HepG2 (cell line): Measurements from ENCODE around the gene OR2W3.

Experiments used
- BORCS8-MEF2B ChIP-seq: sonication (generic); formaldehyde crosslinking; IDR thresholded peaks from 2 replicates; pipeline ENCODE4 v1.8.0; 2022; ENCODE audit warnings: mild to moderate bottlenecking, missing genetic modification reagents
- BRCA1 ChIP-seq: sonication (generic); formaldehyde crosslinking; IDR thresholded peaks from 2 replicates; pipeline ENCODE4 v1.4.0; 2020; ENCODE audit warnings: missing genetic modification reagents
- EZH2 ChIP-seq: conservative IDR thresholded peaks from 2 replicates; pipeline ENCODE4 v1.6.1; 2012; ENCODE audit warnings: mild to moderate bottlenecking, low read depth, low read length, moderate library complexity
- GABPA ChIP-seq, 2 experiments: IDR thresholded peaks; 2 replicates each; pipeline ENCODE4 v1.6.1; 2011 to 2016; ENCODE audit warnings: low read depth in 2 of 2, low read length in 1 of 2, missing biosample characterization in 1 of 2, missing genetic modification characterization in 1 of 2
- HCFC1 ChIP-seq: fragments of 150-350 bp; IDR thresholded peaks from 2 replicates; pipeline ENCODE4 v1.6.1; 2014; ENCODE audit warnings: low read depth, low read length
- HNRNPK ChIP-seq: fragments of 200-400 bp; formaldehyde crosslinking; IDR thresholded peaks from 2 replicates; pipeline ENCODE4 v1.6.1; 2018; ENCODE audit warnings: low read length, low read depth, moderate library complexity, mild to moderate bottlenecking; ENCODE audit not compliant: poor library complexity, severe bottlenecking
- JDP2 ChIP-seq: sonication (generic); formaldehyde crosslinking; IDR thresholded peaks from 2 replicates; pipeline ENCODE4 v1.8.1; 2022; ENCODE audit warnings: missing genetic modification reagents, borderline replicate concordance
- JUND ChIP-seq: sonication (generic); formaldehyde crosslinking; IDR thresholded peaks from 2 replicates; pipeline ENCODE4 v1.8.0; 2022; ENCODE audit warnings: mild to moderate bottlenecking, missing genetic modification reagents
- NR1H2 ChIP-seq: sonication (generic); formaldehyde crosslinking; IDR thresholded peaks from 2 replicates; pipeline ENCODE4 v1.8.1; 2022; ENCODE audit warnings: low read depth, missing genetic modification reagents, borderline replicate concordance
- PHB2 ChIP-seq: fragments of 450-650 bp; IDR thresholded peaks from 2 replicates; pipeline ENCODE4 v1.6.1; 2018; ENCODE audit not compliant: partially characterized antibody
- TBP ChIP-seq: sonication (generic); formaldehyde crosslinking; IDR thresholded peaks from 2 replicates; pipeline ENCODE4 v1.5.0; 2020; ENCODE audit warnings: missing genetic modification reagents
- ZFAT ChIP-seq: sonication (generic); formaldehyde crosslinking; conservative IDR thresholded peaks from 2 replicates; pipeline ENCODE4 v1.8.1; 2023; ENCODE audit warnings: missing genetic modification reagents, inconsistent platforms
- ZNF772 ChIP-seq: sonication (generic); formaldehyde crosslinking; IDR thresholded peaks from 2 replicates; pipeline ENCODE4 v1.5.0; 2020; ENCODE audit warnings: mild to moderate bottlenecking, missing genetic modification reagents
- TF ChIP-seq, protein P1 (sequence below): sonication (generic); formaldehyde crosslinking; IDR thresholded peaks from 2 replicates; pipeline ENCODE4 v1.5.0; 2020; ENCODE audit warnings: mild to moderate bottlenecking, missing genetic modification reagents, moderate library complexity

DNA sequence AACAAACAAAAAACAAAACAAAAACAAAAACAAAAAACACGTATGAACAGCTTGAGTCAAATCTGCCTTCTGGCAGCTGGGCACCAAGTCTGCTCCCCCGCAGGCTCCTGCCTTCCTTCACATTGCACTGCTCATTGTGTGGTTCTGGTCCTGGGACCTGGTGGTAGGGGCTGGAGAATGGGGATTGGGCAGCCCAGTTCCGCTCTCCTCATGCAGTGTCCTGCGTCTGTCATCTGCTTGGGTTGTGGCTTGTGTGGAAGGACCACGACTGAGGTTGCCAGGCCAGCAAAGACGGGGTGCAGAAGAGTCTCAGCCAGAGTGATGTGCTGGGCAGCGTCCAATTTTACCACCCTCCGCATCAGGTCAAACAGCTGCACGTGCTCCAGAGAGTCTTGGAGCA is 40.4 kb downstream of the OR2W3 start:
- TF ChIP-seq HNRNPK (no peak), EZH2 (no peak), NR1H2 (no peak), BORCS8-MEF2B (CRISPR knock-in tag) (no peak), HCFC1 (no peak), JUND (no peak), PHB2 (no peak), ZFAT (CRISPR knock-in tag) (no peak), GABPA (IDR thresholded peaks at IDR 0.05; ENCODE audit: low read depth, low read length) (no peak), GABPA (CRISPR knock-in tag; IDR thresholded peaks at IDR 0.05; ENCODE audit: low read depth) (no peak), BRCA1 (CRISPR knock-in tag) (no peak), JDP2 (no peak), ZNF772 (CRISPR knock-in tag) (no peak), TBP (CRISPR knock-in tag) (no peak)
- TF ChIP-seq, protein P1, sequence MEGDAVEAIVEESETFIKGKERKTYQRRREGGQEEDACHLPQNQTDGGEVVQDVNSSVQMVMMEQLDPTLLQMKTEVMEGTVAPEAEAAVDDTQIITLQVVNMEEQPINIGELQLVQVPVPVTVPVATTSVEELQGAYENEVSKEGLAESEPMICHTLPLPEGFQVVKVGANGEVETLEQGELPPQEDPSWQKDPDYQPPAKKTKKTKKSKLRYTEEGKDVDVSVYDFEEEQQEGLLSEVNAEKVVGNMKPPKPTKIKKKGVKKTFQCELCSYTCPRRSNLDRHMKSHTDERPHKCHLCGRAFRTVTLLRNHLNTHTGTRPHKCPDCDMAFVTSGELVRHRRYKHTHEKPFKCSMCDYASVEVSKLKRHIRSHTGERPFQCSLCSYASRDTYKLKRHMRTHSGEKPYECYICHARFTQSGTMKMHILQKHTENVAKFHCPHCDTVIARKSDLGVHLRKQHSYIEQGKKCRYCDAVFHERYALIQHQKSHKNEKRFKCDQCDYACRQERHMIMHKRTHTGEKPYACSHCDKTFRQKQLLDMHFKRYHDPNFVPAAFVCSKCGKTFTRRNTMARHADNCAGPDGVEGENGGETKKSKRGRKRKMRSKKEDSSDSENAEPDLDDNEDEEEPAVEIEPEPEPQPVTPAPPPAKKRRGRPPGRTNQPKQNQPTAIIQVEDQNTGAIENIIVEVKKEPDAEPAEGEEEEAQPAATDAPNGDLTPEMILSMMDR (CRISPR knock-in tag), result no peak
